B cell (primary cell): ENCODE measurements around the gene SH3BGR. TPM values are rescaled to one million over a fixed set of nuclear protein-coding genes. Genes with fewer than 3 reads are reported as not detected.

Source experiments
- ATAC-seq: fragments of 200-7000 bp; cut with Tn5 transposase; one replicate; pipeline ENCODE4 v1.10.0; 2021; ENCODE audit warnings: low read depth, mild to moderate bottlenecking, moderate number of reproducible peaks, moderate library complexity
- CTCF ChIA-PET: fragments of 350-600 bp; sonication (Branson Sonifier 250); formaldehyde crosslinking; loops from one replicate; lab custom pipeline; 2021; ENCODE audit warnings: antibody characterized with exemption, inconsistent platforms; lab: Charles Lee
- POLR2A ChIA-PET: fragments of 350-600 bp; sonication (Branson Sonifier 250); formaldehyde crosslinking; loops from one replicate; lab custom pipeline; 2021; ENCODE audit warnings: antibody characterized with exemption; lab: Charles Lee
- DNase-seq: peaks from one replicate; pipeline ENCODE4 v3.0.0; 2013
- H2AFZ ChIP-seq: 2 replicates; pipeline ENCODE4 v1.6.1; 2012; ENCODE audit warnings: mild to moderate bottlenecking, low read depth, low read length; ENCODE audit not compliant: insufficient read depth, poor library complexity, severe bottlenecking
- H3K27ac ChIP-seq, 2 donors: 1 replicate in 1 of 2; 2 replicates in 1 of 2; pipeline ENCODE4 v1.5.1; 2012 to 2013; ENCODE audit warnings: low read length in 2 of 2, mild to moderate bottlenecking in 2 of 2, moderate library complexity in 1 of 2
- H3K27me3 ChIP-seq, 4 experiments: fragments of 200-600 bp in 1 of 4; sonication (generic) in 1 of 4; replicated peaks in 1 of 4; 1 replicate in 2 of 4; 2 replicates in 2 of 4; pipeline versions ENCODE4 v1.6.1 to v1.7.0; 2013 to 2016; ENCODE audit warnings: low read length in 3 of 4, mild to moderate bottlenecking in 2 of 4, mixed read lengths in 1 of 4, moderate library complexity in 1 of 4; ENCODE audit not compliant: insufficient read depth in 4 of 4, control insufficient read depth in 3 of 4; ENCODE audit errors: control extremely low read depth in 1 of 4
- H3K36me3 ChIP-seq, 2 experiments: replicated peaks in 1 of 2; 1 replicate in 1 of 2; 2 replicates in 1 of 2; pipeline versions ENCODE4 v1.6.1 to v1.7.1; 2013; ENCODE audit warnings: low read length in 1 of 2; ENCODE audit not compliant: insufficient read depth in 2 of 2, control insufficient read depth in 1 of 2; ENCODE audit errors: control extremely low read depth in 1 of 2, extremely low read depth in 1 of 2
- H3K4me1 ChIP-seq, 2 donors: fragments of 200-600 bp in 1 of 2; sonication (generic) in 1 of 2; 1 replicate in 1 of 2; 2 replicates in 1 of 2; pipeline versions ENCODE4 v1.5.1 to v1.6.1; 2013 to 2017; ENCODE audit warnings: low read length in 2 of 2; ENCODE audit not compliant: control insufficient read depth in 2 of 2, insufficient read depth in 2 of 2
- H3K4me2 ChIP-seq: replicated peaks from 2 replicates; pipeline ENCODE3; 2012; ENCODE audit warnings: mild to moderate bottlenecking, low read depth, low read length; ENCODE audit not compliant: poor library complexity, severe bottlenecking
- H3K4me3 ChIP-seq, 5 experiments: fragments of 200-600 bp in 1 of 5; sonication (generic) in 1 of 5; 1 replicate in 3 of 5; 2 replicates in 2 of 5; pipeline versions ENCODE4 v1.5.1 to v1.7.0; 2011 to 2016; ENCODE audit warnings: low read length in 4 of 5, mild to moderate bottlenecking in 4 of 5, low read depth in 2 of 5, control low read depth in 1 of 5, moderate library complexity in 1 of 5; ENCODE audit not compliant: insufficient read depth in 1 of 5; ENCODE audit errors: control extremely low read depth in 1 of 5, extremely low read depth in 1 of 5
- H3K79me2 ChIP-seq: fragments of 200-600 bp; sonication (generic); one replicate; pipeline ENCODE4 v1.6.0; 2016; ENCODE audit warnings: low read length; ENCODE audit not compliant: control insufficient read depth, insufficient read depth
- H3K9ac ChIP-seq: fragments of 200-600 bp; sonication (generic); 2 replicates; pipeline ENCODE4 v1.6.1; 2017; ENCODE audit warnings: mild to moderate bottlenecking, low read length, moderate library complexity
- H3K9me3 ChIP-seq, 3 donors: one replicate each; pipeline versions ENCODE4 v1.6.1 to v1.7.1; 2013; ENCODE audit warnings: low read length in 2 of 3; ENCODE audit not compliant: control insufficient read depth in 2 of 3, insufficient read depth in 1 of 3; ENCODE audit errors: control extremely low read depth in 1 of 3
- H4K20me1 ChIP-seq: 2 replicates; pipeline ENCODE4 v1.6.0; 2012; ENCODE audit warnings: mild to moderate bottlenecking, low read length; ENCODE audit not compliant: insufficient read depth, control insufficient read depth, poor library complexity, severe bottlenecking
- H3K27ac Mint-ChIP-seq: one replicate; pipeline ENCODE4 v1.8.0; 2021; ENCODE audit warnings: mixed read lengths
- H3K27me3 Mint-ChIP-seq: one replicate; pipeline ENCODE4 v1.8.0; 2021; ENCODE audit warnings: mixed read lengths
- H3K4me1 Mint-ChIP-seq: one replicate; pipeline ENCODE4 v1.8.0; 2021; ENCODE audit warnings: mixed read lengths
- H3K4me3 Mint-ChIP-seq: one replicate; pipeline ENCODE4 v1.8.0; 2021; ENCODE audit warnings: mixed read lengths
- H3K9me3 Mint-ChIP-seq: one replicate; pipeline ENCODE4 v1.8.0; 2022; ENCODE audit warnings: mixed read lengths; ENCODE audit not compliant: insufficient read depth
- EZH2 ChIP-seq: IDR thresholded peaks from 2 replicates; pipeline ENCODE4 v1.6.1; 2012; ENCODE audit warnings: borderline replicate concordance, low read depth, mild to moderate bottlenecking, moderate library complexity, low read length; ENCODE audit not compliant: insufficient read depth, poor library complexity, severe bottlenecking
- WGBS: methylation state at CpG from one replicate; pipeline ENCODE4 v1.1.5; 2013; ENCODE audit warnings: missing lambda C conversion rate; ENCODE audit not compliant: insufficient coverage; 5-methylcytosine and 5-hydroxymethylcytosine counted together
- intact Hi-C: fragments of 100-400 bp; cut with micrococcal nuclease; formaldehyde crosslinking; loops from one replicate; pipeline ENCODE4 v1.10.0; 2022
- polyA plus RNA-seq: library from polyadenylated mRNA; depleted of rRNA; stranded (reverse); fragments of >200 nt; gene quantifications from 2 replicates; pipeline ENCODE4 v1.2.3, GENCODE V29; 2012
- total RNA-seq, 2 donors: library from RNA; stranded (reverse); fragments of 120-200 nt in 1 of 2; gene quantifications; 1 replicate in 1 of 2; 2 replicates in 1 of 2; pipeline versions ENCODE4 v1.2.3 to v1.2.4, GENCODE V29; 2013 to 2022
- TF ChIP-seq, protein P1 (sequence below): fragments of 200-600 bp; IDR thresholded peaks from one replicate; pipeline ENCODE4 v1.8.0; 2022; ENCODE audit warnings: antibody characterized with exemption, mild to moderate bottlenecking

Gene SH3BGR
- total and polyA plus RNA-seq, 2 donors (not counting 1 experiment from before 2014, with no cell fraction given): 0.21 to 1.7 TPM

DNA sequence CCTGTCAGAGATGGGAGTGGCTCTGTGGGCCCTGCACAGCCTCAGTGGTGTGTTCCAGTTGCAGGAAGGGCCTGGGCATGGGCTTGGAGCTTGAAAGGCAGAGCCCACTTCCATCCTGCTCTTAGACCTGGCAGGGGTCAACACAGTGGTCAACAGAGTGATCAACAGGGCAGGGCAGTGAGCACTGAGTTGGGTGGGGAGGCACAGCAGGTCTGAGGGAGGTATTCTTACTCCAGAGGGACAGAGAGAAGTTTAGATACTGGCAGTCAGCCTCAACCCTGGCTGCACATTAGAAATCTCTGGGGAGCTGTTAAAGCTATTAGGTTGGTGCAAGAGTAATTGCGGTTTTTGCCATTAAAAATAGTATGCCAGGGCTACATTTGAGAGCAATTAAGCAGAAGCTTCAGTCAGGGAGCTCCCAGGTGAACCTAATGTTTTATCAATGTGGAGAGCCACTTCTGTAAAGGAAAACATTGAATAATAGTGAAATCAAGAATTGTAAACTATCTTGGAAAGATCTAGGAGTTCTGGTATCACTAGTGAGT, 37.7 kb downstream of the SH3BGR start:
- Mint-ChIP-seq H3K4me1 (no peaks in the 10 kb centered on the region), H3K27me3 (no peaks in the 10 kb centered on the region), H3K27ac (no peak overlapping the region), H3K4me3 (no peak overlapping the region), H3K9me3 (peaks cover 5% of the 10 kb centered on the region)
- H3K4me1 ChIP-seq: no peaks in the 10 kb centered on the region
- ATAC-seq: no peak
- no peaks in the 10 kb centered on the region for H4K20me1 ChIP-seq
- no peak overlapping the region for H3K27ac ChIP-seq
- H3K4me2 ChIP-seq: no peak overlapping the region
- H3K27me3 ChIP-seq: no peaks in the 10 kb centered on the region
- ChIA-PET CTCF (no interaction called here), POLR2A (no interaction called here)
- no peak overlapping the region for H2AFZ ChIP-seq
- TF ChIP-seq EZH2: no peak
- TF ChIP-seq, protein P1, sequence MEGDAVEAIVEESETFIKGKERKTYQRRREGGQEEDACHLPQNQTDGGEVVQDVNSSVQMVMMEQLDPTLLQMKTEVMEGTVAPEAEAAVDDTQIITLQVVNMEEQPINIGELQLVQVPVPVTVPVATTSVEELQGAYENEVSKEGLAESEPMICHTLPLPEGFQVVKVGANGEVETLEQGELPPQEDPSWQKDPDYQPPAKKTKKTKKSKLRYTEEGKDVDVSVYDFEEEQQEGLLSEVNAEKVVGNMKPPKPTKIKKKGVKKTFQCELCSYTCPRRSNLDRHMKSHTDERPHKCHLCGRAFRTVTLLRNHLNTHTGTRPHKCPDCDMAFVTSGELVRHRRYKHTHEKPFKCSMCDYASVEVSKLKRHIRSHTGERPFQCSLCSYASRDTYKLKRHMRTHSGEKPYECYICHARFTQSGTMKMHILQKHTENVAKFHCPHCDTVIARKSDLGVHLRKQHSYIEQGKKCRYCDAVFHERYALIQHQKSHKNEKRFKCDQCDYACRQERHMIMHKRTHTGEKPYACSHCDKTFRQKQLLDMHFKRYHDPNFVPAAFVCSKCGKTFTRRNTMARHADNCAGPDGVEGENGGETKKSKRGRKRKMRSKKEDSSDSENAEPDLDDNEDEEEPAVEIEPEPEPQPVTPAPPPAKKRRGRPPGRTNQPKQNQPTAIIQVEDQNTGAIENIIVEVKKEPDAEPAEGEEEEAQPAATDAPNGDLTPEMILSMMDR: no peak
- no peaks in the 10 kb centered on the region for H3K9me3 ChIP-seq
- no peak overlapping the region for H3K9ac ChIP-seq
- intact Hi-C loops: no loop called here
- H3K36me3 ChIP-seq: no peaks in the 10 kb centered on the region
- no peaks in the 10 kb centered on the region for H3K79me2 ChIP-seq
- H3K4me3 ChIP-seq: no peak overlapping the region
- WGBS: 69% methylated on average over 1 of the region's 1 CpG
- no peak for DNase-seq

DNA sequence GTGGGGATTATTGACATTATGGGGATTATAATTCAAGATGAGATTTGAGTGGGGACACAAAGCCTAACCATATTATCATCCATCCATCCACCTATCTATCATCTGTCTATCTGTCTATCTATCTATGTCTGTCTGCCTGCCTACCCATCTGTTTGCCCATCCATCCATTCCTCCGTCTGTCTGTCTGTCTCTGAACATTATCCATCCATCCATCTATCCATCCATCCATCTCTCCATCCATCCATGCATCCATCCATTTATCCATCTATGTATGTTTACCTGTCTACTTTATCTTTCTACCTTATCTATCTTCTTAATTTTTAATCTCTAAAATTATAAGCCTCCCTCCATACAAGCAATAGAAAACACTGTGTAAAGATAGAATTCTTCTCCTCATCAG, 47.4 kb downstream of the SH3BGR start:
- no peak for ATAC-seq
- intact Hi-C loops: no loop called here
- Mint-ChIP-seq H3K27ac (no peak overlapping the region), H3K4me3 (no peak overlapping the region), H3K27me3 (no peaks in the 10 kb centered on the region), H3K4me1 (no peaks in the 10 kb centered on the region), H3K9me3 (peaks cover 3% of the 10 kb centered on the region)
- Histone ChIP-seq H3K79me2 (no peaks in the 10 kb centered on the region), H3K36me3 (no peaks in the 10 kb centered on the region), H4K20me1 (no peaks in the 10 kb centered on the region), H3K9me3 (peaks cover 1 to 4% (median 3%) of the 10 kb centered on the region in 3 donors), H3K27me3 (no peaks in the 10 kb centered on the region), H3K4me1 (no peaks in the 10 kb centered on the region), H3K27ac (no peak overlapping the region), H3K4me2 (no peak overlapping the region), H3K4me3 (no peak overlapping the region), H2AFZ (no peak overlapping the region), H3K9ac (no peak overlapping the region)
- DNase-seq: no peak
- no peak for TF ChIP-seq EZH2
- TF ChIP-seq, protein P1: no peak
- ChIA-PET POLR2A (no interaction called here), CTCF (no interaction called here)
- WGBS: 92% methylated on average over 1 of the region's 1 CpG
